ENCODE data around the gene PPP3CA. TPM values are rescaled to one million over a fixed set of nuclear protein-coding genes. Genes with fewer than 3 reads are reported as not detected.
"Not testable (repeated sequence)": the region's sequence is repeated elsewhere in the genome, so short reads cannot be mapped to it uniquely, and the experiment has no call there.

The PPP3CA gene
- total and polyA plus RNA-seq, 7 donors = 11.8 to 47.7 (median 26.2) TPM

- no peaks in the 10 kb centered on the region for H3K36me3 ChIP-seq
- H3K27ac ChIP-seq = no peak overlapping the region
- H3K4me3 ChIP-seq = no peak overlapping the region
- intact Hi-C loops (cut with DNase I) = no loop called here
- no peak for TF ChIP-seq EP300 (IDR thresholded peaks at IDR 0.05)
- H3K9me3 ChIP-seq = no peaks in the 10 kb centered on the region
- H3K4me1 ChIP-seq = peaks cover 0 to 21% (median 11%) of the 10 kb centered on the region in 4 donors
- no peaks in the 10 kb centered on the region for H3K27me3 ChIP-seq
- DNase-seq = no peak
Measured at GRCh38 chr4:101140228-101140627, 207.1 kb downstream of the PPP3CA start.

GRCh38 chr4:101136373-101137370, 210.7 kb downstream of the PPP3CA start:
- no peak overlapping the region for H3K4me3 ChIP-seq
- no peak for TF ChIP-seq POLR2AphosphoS5 (IDR thresholded peaks at IDR 0.05)
- H3K9me3 ChIP-seq = peaks cover 0 to 2% (median 0%) of the 10 kb centered on the region in 4 donors
- H3K36me3 ChIP-seq = no peaks in the 10 kb centered on the region
- WGBS, 2 donors = 59 to 84% methylated on average over 8 of the region's 8 CpGs
- peaks cover 0 to 21% (median 11%) of the 10 kb centered on the region in 4 donors for H3K4me1 ChIP-seq
- no peak overlapping the region for H3K27ac ChIP-seq
- no peaks in the 10 kb centered on the region for H3K27me3 ChIP-seq
- DNase-seq = no peak
- intact Hi-C loops (cut with DNase I) = no loop called here

- WGBS, 2 donors = 68 to 69% methylated on average over 3 of the region's 3 CpGs
- no peaks in the 10 kb centered on the region for H3K27me3 ChIP-seq
- H3K36me3 ChIP-seq = no peaks in the 10 kb centered on the region
- H3K4me1 ChIP-seq = peaks cover 0 to 21% (median 8%) of the 10 kb centered on the region in 4 donors
- intact Hi-C loops (cut with DNase I) = no loop called here
- H3K27ac ChIP-seq = no peak overlapping the region
- H3K4me3 ChIP-seq = no peak overlapping the region
- no peak for DNase-seq
- peaks cover 0 to 2% (median 0%) of the 10 kb centered on the region in 4 donors for H3K9me3 ChIP-seq
- TF ChIP-seq EP300 (IDR thresholded peaks at IDR 0.05) = no peak
- TF ChIP-seq, protein P1, sequence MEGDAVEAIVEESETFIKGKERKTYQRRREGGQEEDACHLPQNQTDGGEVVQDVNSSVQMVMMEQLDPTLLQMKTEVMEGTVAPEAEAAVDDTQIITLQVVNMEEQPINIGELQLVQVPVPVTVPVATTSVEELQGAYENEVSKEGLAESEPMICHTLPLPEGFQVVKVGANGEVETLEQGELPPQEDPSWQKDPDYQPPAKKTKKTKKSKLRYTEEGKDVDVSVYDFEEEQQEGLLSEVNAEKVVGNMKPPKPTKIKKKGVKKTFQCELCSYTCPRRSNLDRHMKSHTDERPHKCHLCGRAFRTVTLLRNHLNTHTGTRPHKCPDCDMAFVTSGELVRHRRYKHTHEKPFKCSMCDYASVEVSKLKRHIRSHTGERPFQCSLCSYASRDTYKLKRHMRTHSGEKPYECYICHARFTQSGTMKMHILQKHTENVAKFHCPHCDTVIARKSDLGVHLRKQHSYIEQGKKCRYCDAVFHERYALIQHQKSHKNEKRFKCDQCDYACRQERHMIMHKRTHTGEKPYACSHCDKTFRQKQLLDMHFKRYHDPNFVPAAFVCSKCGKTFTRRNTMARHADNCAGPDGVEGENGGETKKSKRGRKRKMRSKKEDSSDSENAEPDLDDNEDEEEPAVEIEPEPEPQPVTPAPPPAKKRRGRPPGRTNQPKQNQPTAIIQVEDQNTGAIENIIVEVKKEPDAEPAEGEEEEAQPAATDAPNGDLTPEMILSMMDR (IDR thresholded peaks at IDR 0.05) = no peak
- TF ChIP-seq POLR2A (IDR thresholded peaks at IDR 0.05) = no peak
- no peak for TF ChIP-seq POLR2AphosphoS5 (IDR thresholded peaks at IDR 0.05)
Measured at GRCh38 chr4:101135371-101136010, 211.8 kb downstream of the PPP3CA start.

DNA sequence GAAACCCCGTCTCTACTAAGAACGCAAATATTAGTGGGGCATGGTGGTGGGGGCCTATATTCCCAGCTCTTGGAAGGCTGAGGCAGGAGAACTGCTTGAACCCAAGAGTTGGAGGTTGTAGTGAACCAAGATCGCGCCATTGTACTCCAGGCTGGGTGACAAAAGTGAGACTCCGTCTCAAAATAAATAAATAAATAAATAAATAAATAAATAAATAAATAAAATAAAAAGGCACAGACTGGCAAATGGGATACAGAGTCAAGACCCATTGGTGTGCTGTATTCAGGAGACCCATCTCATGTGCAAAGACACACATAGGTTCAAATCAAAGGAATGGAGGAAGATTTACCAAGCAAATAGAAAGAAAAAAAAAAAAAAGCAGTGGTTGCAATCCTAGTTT, 216.3 kb downstream of the PPP3CA start:
- H3K9me3 ChIP-seq; intact Hi-C loops (cut with DNase I); H3K4me3 ChIP-seq; H3K27ac ChIP-seq; DNase-seq; H3K36me3 ChIP-seq; H3K27me3 ChIP-seq: not testable (repeated sequence)
- 77 to 99% methylated on average over 5 of the region's 5 CpGs for WGBS, 2 donors
- peaks cover 0 to 17% (median 4%) of the 10 kb centered on the region in 4 donors for H3K4me1 ChIP-seq

DNA sequence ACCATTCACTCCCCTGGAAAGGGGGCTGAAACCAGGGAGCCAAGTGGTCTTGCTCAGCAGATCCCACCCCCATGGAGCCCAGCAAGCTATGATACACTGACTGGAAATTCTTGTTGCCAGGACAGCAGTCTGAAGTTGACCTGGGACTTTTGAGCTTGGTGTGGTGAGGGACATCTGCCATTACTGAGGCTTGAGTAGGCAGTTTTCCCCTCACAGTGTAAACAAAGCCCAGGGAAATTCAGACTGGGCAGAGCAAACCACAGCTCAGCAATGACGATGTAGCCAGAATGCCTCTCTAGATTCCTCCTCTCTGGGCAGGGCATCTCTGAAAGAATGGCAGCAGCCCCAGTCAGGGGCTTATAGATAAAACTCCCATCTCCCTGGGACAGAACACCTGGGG, 218.4 kb downstream of the PPP3CA start:
- 82 to 94% methylated on average over 1 of the region's 1 CpG for WGBS, 2 donors

GRCh38 chr4:101128473-101128872, 218.9 kb downstream of the PPP3CA start:
- WGBS, 2 donors = 94 to 95% methylated on average over 10 of the region's 10 CpGs
- intact Hi-C loops (cut with DNase I) = no loop called here

More for the DNA sequence above, 218.4 kb downstream of the PPP3CA start:
- H3K27ac ChIP-seq; H3K27me3 ChIP-seq; H3K4me3 ChIP-seq; DNase-seq; H3K36me3 ChIP-seq; H3K9me3 ChIP-seq; intact Hi-C loops (cut with DNase I): not testable (repeated sequence)
- peaks cover 0 to 23% (median 9%) of the 10 kb centered on the region in 4 donors for H3K4me1 ChIP-seq

GRCh38 chr4:101127176-101127790, 220.0 kb downstream of the PPP3CA start:
- no peak for DNase-seq
- TF ChIP-seq POLR2A (IDR thresholded peaks at IDR 0.05) (no peak), POLR2AphosphoS5 (IDR thresholded peaks at IDR 0.05) (no peak), EP300 (IDR thresholded peaks at IDR 0.05) (no peak)
- TF ChIP-seq, protein P1 (IDR thresholded peaks at IDR 0.05) = no peak
- no peaks in the 10 kb centered on the region for H3K27me3 ChIP-seq
- intact Hi-C loops (cut with DNase I) = no loop called here
- H3K9me3 ChIP-seq = no peaks in the 10 kb centered on the region
- WGBS, 2 donors = 77 to 88% methylated on average over 3 of the region's 3 CpGs
- no peak overlapping the region for H3K27ac ChIP-seq
- H3K36me3 ChIP-seq = no peaks in the 10 kb centered on the region
- H3K4me3 ChIP-seq = no peak overlapping the region
- H3K4me1 ChIP-seq = peaks cover 0 to 23% (median 9%) of the 10 kb centered on the region in 4 donors

More at GRCh38 chr4:101128473-101128872, 218.9 kb downstream of the PPP3CA start:
- TF ChIP-seq POLR2AphosphoS5 (IDR thresholded peaks at IDR 0.05) = no peak
- H3K36me3 ChIP-seq = no peaks in the 10 kb centered on the region
- no peak for DNase-seq
- no peaks in the 10 kb centered on the region for H3K27me3 ChIP-seq
- peaks cover 0 to 23% (median 9%) of the 10 kb centered on the region in 4 donors for H3K4me1 ChIP-seq
- no peak overlapping the region for H3K27ac ChIP-seq
- H3K9me3 ChIP-seq = no peaks in the 10 kb centered on the region
- no peak overlapping the region for H3K4me3 ChIP-seq
